Activated CD8-positive, alpha-beta T cell treated with anti-CD3 and anti-CD28 coated beads for 36 hours (primary cell): Measurements from ENCODE around the gene SETD2. TPM values are rescaled to one million over a fixed set of nuclear protein-coding genes. Genes with fewer than 3 reads are reported as not detected.
"Not testable (repeated sequence)": the region's sequence is repeated elsewhere in the genome, so short reads cannot be mapped to it uniquely, and the experiment has no call there.

Experiments used
- ATAC-seq: fragments of 200-7000 bp; cut with Tn5 transposase; one replicate; pipeline ENCODE4 v1.10.0; 2021; ENCODE audit warnings: mild to moderate bottlenecking, moderate library complexity
- CTCF ChIA-PET: fragments of 350-600 bp; sonication (Branson Sonifier 250); formaldehyde crosslinking; loops from one replicate; lab custom pipeline; 2021; ENCODE audit warnings: antibody characterized with exemption; lab: Charles Lee
- POLR2A ChIA-PET: fragments of 350-600 bp; sonication (Branson Sonifier 250); formaldehyde crosslinking; loops from one replicate; lab custom pipeline; 2021; ENCODE audit warnings: antibody characterized with exemption; lab: Charles Lee
- DNase-seq: peaks from one replicate; pipeline ENCODE4 v3.0.0-alpha.2; 2020
- H3K27ac Mint-ChIP-seq: one replicate; pipeline ENCODE4 v1.8.0; 2021; ENCODE audit warnings: mild to moderate bottlenecking, mixed read lengths
- H3K27me3 Mint-ChIP-seq: one replicate; pipeline ENCODE4 v1.8.0; 2021; ENCODE audit warnings: mixed read lengths
- H3K36me3 Mint-ChIP-seq: one replicate; pipeline ENCODE4 v1.8.0; 2021; ENCODE audit warnings: low read depth, mixed read lengths
- H3K4me1 Mint-ChIP-seq: one replicate; pipeline ENCODE4 v1.8.0; 2021; ENCODE audit warnings: low read depth, mixed read lengths
- H3K4me3 Mint-ChIP-seq: one replicate; pipeline ENCODE4 v1.8.0; 2021; ENCODE audit warnings: mild to moderate bottlenecking, moderate library complexity, mixed read lengths
- H3K9me3 Mint-ChIP-seq: one replicate; pipeline ENCODE4 v1.8.0; 2021; ENCODE audit warnings: mixed read lengths
- intact Hi-C: fragments of 100-400 bp; cut with micrococcal nuclease; formaldehyde crosslinking; loops from one replicate; pipeline ENCODE4 v1.10.0; 2022
- total RNA-seq, 2 experiments: library from RNA; stranded (reverse); gene quantifications; one replicate each; pipeline ENCODE4 v1.2.3, GENCODE V29; 2021
- TF ChIP-seq, protein P1 (sequence below): fragments of 200-600 bp; IDR thresholded peaks from one replicate; pipeline ENCODE4 v1.8.0; 2022; ENCODE audit warnings: antibody characterized with exemption, mild to moderate bottlenecking

The SETD2 gene
- total RNA-seq, 2 experiments from 2014 or later: 34.7 to 36.1 TPM

DNA sequence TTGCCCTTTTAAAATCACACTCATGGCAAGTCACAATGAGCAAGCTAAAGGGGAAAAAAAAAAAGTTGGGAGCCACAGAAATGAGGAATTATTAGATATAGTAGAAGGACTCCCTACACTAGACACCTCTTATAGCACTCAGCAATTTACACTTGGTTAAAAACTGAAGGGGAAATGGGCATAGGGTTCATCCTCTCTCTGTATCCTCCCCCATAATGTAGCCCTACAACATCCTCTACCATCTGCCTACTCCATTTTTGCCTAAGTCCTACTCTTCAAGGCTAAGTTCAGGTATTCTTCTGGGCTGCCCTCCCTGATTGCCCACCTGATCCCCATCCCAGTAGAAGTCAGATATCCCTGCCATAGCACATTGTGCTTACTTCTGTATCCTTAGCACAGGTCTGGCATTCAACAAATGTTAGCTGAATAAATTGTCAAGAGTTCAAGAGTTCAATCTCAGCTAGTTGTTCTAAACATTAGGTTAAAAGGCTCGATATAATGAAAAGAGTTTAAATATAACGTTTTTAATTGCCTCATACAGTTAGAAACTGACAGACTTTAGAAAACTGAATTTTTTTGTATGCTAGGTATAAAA lies 14.5 kb downstream of the SETD2 start:
- intact Hi-C loops: no loop called here
- no peak overlapping the region for H3K4me3 Mint-ChIP-seq
- H3K27me3 Mint-ChIP-seq: no peaks in the 10 kb centered on the region
- H3K9me3 Mint-ChIP-seq: no peaks in the 10 kb centered on the region
- peaks cover 47% of the 10 kb centered on the region for H3K4me1 Mint-ChIP-seq
- CTCF ChIA-PET: interaction anchor here (0.6 to 1.3 kb wide), 3 partner anchors 8 to 19 kb away, joined by 3 to 4 read pairs (median 3); no protein-coding TSS in a partner anchor
- TF ChIP-seq, protein P1, sequence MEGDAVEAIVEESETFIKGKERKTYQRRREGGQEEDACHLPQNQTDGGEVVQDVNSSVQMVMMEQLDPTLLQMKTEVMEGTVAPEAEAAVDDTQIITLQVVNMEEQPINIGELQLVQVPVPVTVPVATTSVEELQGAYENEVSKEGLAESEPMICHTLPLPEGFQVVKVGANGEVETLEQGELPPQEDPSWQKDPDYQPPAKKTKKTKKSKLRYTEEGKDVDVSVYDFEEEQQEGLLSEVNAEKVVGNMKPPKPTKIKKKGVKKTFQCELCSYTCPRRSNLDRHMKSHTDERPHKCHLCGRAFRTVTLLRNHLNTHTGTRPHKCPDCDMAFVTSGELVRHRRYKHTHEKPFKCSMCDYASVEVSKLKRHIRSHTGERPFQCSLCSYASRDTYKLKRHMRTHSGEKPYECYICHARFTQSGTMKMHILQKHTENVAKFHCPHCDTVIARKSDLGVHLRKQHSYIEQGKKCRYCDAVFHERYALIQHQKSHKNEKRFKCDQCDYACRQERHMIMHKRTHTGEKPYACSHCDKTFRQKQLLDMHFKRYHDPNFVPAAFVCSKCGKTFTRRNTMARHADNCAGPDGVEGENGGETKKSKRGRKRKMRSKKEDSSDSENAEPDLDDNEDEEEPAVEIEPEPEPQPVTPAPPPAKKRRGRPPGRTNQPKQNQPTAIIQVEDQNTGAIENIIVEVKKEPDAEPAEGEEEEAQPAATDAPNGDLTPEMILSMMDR: no peak
- peak; percentile 42 for ATAC-seq
- POLR2A ChIA-PET: interaction anchor here (1.0 to 1.2 kb wide), 2 partner anchors 14 to 19 kb away, joined by 3 to 5 read pairs; partner anchors contain the start of gene SETD2
- no peak overlapping the region for H3K27ac Mint-ChIP-seq
- peaks cover 10% of the 10 kb centered on the region for H3K36me3 Mint-ChIP-seq
- no peak for DNase-seq

DNA sequence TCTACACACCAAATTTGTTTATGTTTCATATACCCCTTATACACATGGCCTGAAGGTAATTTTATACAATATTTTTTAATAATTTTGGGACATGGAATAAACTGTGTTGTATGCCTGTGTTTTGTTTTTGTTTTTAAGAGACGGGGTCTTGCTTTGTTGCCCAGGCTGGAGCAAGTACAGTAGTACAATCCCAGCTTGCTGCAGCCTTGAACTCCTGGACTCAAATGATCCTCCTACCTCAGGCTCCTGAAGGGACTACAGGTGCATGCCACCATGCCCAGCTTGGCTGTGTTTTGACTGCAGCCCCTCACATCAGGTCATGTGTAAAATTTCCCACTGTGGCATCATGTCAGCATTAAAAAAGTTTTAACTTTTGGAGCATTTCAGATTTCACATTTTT lies 18.6 kb downstream of the SETD2 start:
- intact Hi-C loops: no loop called here
- no peak overlapping the region for H3K4me3 Mint-ChIP-seq
- H3K36me3 Mint-ChIP-seq: peaks cover 1% of the 10 kb centered on the region
- TF ChIP-seq, protein P1: no peak
- ATAC-seq: no peak
- CTCF ChIA-PET: interaction anchor here (0.9 kb wide), 2 partner anchors 19 to 131 kb away, joined by 3 read pairs; no protein-coding TSS in a partner anchor
- H3K27me3 Mint-ChIP-seq: no peaks in the 10 kb centered on the region
- H3K27ac Mint-ChIP-seq: no peak overlapping the region
- H3K4me1 Mint-ChIP-seq: peaks cover 50% of the 10 kb centered on the region
- DNase-seq: no peak
- POLR2A ChIA-PET: interaction anchor here (3.1 kb wide), 1 partner anchor 18 kb away, joined by 16 read pairs; the partner anchor contains the start of gene SETD2
- H3K9me3 Mint-ChIP-seq: no peaks in the 10 kb centered on the region

DNA sequence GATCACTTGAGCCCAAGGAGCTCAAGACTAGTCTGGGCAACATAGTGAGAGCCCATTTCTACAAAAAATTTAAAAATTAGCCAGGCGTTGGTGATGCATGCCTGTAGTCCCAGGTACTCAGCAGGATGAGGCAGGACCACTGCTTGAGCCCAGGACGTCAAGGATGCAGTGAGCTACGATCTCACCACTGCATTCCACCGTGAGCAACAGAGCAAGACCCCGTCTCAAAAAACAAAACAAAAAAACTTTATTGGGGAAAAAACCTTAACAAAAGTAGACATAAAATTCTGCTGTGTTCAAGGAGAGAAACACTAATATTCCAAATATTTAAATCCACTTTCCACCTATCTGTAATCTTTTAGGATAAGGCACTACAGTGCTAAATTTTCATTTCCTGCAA lies 20.8 kb downstream of the SETD2 start:
- no peak overlapping the region for H3K27ac Mint-ChIP-seq
- DNase-seq: no peak
- ChIA-PET CTCF (no interaction called here), POLR2A (interaction anchor here (1.1 kb wide), 1 partner anchor 21 kb away, joined by 3 read pairs; the partner anchor contains the start of gene SETD2)
- H3K4me3 Mint-ChIP-seq: no peak overlapping the region
- ATAC-seq: no peak
- intact Hi-C loops: no loop called here
- H3K27me3 Mint-ChIP-seq: no peaks in the 10 kb centered on the region
- H3K9me3 Mint-ChIP-seq: peaks cover 5% of the 10 kb centered on the region
- TF ChIP-seq, protein P1: no peak
- H3K4me1 Mint-ChIP-seq: peaks cover 51% of the 10 kb centered on the region
- H3K36me3 Mint-ChIP-seq: peaks cover 10% of the 10 kb centered on the region

DNA sequence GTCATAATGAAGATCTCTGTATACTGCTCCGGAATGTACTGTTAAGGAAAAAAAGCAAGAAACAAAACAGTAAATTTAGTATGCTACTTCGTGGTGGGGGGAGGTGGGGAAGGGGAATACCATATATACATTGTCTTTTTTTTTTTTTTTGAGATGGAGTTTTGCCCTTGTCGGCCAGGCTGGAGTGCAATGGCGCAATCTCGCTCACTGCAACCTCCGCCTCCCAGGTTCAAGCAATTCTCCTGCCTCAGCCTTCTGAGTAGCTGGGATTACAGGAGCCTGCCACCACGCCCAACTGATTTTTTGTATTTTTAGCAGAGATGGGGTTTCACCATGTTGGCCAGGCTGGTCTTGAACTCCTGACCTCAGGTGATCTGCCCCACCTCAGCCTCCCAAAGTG lies 21.4 kb downstream of the SETD2 start:
- H3K4me1 Mint-ChIP-seq: peaks cover 51% of the 10 kb centered on the region
- CTCF ChIA-PET: not testable (repeated sequence)

DNA sequence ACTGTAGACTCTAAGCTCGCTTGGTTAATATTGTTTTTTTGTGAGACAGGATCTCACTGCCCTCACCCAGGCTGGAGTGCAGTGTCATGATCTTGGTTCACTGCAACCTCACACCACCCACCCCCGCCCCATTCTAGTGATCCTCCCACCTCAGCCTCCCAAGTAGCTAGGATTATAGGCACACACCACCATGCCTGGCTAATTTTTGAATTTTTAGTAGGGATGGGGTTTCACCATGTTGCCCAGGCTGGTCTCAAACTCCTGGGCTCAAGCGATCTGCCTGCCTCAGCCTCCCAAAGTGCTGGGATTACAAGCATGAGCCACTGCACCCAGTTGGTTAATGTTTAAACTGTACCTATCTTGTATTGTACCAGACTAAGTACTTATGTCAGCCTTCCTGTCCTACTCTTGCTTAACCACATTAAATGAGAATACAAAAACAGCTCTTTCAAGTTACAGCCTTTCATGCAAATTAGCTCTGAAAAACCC lies 22.9 kb downstream of the SETD2 start:
- intact Hi-C loops, H3K36me3 Mint-ChIP-seq, H3K27me3 Mint-ChIP-seq, H3K9me3 Mint-ChIP-seq, H3K4me3 Mint-ChIP-seq: not testable (repeated sequence)
- CTCF ChIA-PET: interaction anchor here (0.8 to 1.2 kb wide), 2 partner anchors 9 to 23 kb away, joined by 3 to 4 read pairs; no protein-coding TSS in a partner anchor
- DNase-seq (peak; percentile 16), ATAC-seq (peak; percentile 85)
- peak overlapping the region; percentile 34 for H3K27ac Mint-ChIP-seq
- peaks cover 54% of the 10 kb centered on the region for H3K4me1 Mint-ChIP-seq
- POLR2A ChIA-PET: interaction anchor here (1.5 kb wide), 2 partner anchors 12 to 23 kb away, joined by 4 to 5 read pairs; partner anchors contain the start of gene SETD2

More for the DNA sequence above, 21.4 kb downstream of the SETD2 start:
- ATAC-seq, H3K4me3 Mint-ChIP-seq, H3K36me3 Mint-ChIP-seq, H3K9me3 Mint-ChIP-seq, H3K27me3 Mint-ChIP-seq, H3K27ac Mint-ChIP-seq, DNase-seq, intact Hi-C loops, POLR2A ChIA-PET: not testable (repeated sequence)

DNA sequence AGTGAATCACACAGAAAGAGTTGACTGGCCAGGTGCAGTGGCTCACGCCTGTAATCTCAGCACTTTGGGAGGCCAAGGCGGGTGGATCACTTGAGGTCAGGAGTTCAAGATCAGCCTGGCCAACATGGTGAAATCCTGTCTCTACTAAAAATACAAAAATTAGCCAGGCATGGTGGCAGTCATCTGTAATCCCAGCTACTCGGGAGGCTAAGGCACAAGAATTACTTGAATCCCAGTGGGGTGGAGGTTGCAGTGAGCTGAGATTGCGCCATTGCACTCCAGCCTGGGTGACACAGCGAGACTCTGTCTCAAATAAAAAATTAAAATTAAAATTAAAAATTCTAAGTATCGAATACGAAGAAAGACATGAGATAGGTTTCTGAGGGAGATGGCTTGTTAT lies 23.4 kb downstream of the SETD2 start:
- H3K27ac Mint-ChIP-seq, H3K4me3 Mint-ChIP-seq, H3K36me3 Mint-ChIP-seq, ATAC-seq, H3K9me3 Mint-ChIP-seq, intact Hi-C loops, DNase-seq, CTCF ChIA-PET, H3K27me3 Mint-ChIP-seq: not testable (repeated sequence)
- POLR2A ChIA-PET: interaction anchor here (1.5 kb wide), 2 partner anchors 12 to 23 kb away, joined by 4 to 5 read pairs; partner anchors contain the start of gene SETD2
- peaks cover 57% of the 10 kb centered on the region for H3K4me1 Mint-ChIP-seq
